GM23248 (cell line): ENCODE results near the gene INS.

Experiments used
- EZH2 ChIP-seq: fragments of 200-600 bp; sonication (generic); IDR thresholded peaks from 2 replicates; pipeline ENCODE4 v1.6.1; 2018; ENCODE audit warnings: antibody characterized with exemption, mild to moderate bottlenecking; ENCODE audit not compliant: insufficient read depth, poor library complexity, severe bottlenecking
- EZH2phosphoT487 ChIP-seq: fragments of 200-600 bp; sonication (generic); IDR thresholded peaks from 2 replicates; pipeline ENCODE4 v1.6.1; 2018; ENCODE audit warnings: antibody characterized with exemption, moderate library complexity, mild to moderate bottlenecking, low read depth; ENCODE audit not compliant: insufficient read depth

GRCh38 chr11:2143799-2144543, 17.0 kb downstream of the INS start:
- TF ChIP-seq EZH2: peak; percentile 95
- TF ChIP-seq EZH2phosphoT487: peak; percentile 56; the same call in 1 of the 2 replicates
